Stomach (tissue), 9 donors: Measurements from ENCODE around the gene CRYAA. TPM values are rescaled to one million over a fixed set of nuclear protein-coding genes. Genes with fewer than 3 reads are reported as not detected.
A peak's percentile ranks its signal among the peaks of the same experiment; 100 is the strongest.

Experiments used
- DNase-seq, 2 donors: peaks; one replicate each; pipeline versions ENCODE4 v3.0.0 to v3.0.0-alpha.2; 2013 to 2019
- H3K27ac ChIP-seq, 5 donors: fragments of 200-600 bp in 4 of 5; sonication (generic) in 4 of 5; one replicate each; pipeline ENCODE4 v1.5.1; 2013 to 2019; ENCODE audit warnings: mild to moderate bottlenecking in 1 of 5, moderate library complexity in 1 of 5
- H3K27me3 ChIP-seq, 3 donors: fragments of 200-600 bp; sonication (generic); one replicate each; pipeline ENCODE4 v1.5.1; 2017 to 2019; ENCODE audit warnings: mixed run types in 1 of 3
- H3K36me3 ChIP-seq, 4 donors: fragments of 200-600 bp; sonication (generic); 1 replicate in 3 of 4; 2 replicates in 1 of 4; pipeline ENCODE4 v1.5.1; 2016 to 2019
- H3K4me1 ChIP-seq, 4 donors: fragments of 200-600 bp; sonication (generic); one replicate each; pipeline ENCODE4 v1.5.1; 2016 to 2019
- H3K4me3 ChIP-seq, 4 donors: fragments of 200-600 bp; sonication (generic) in 3 of 4; one replicate each; pipeline ENCODE4 v1.5.1; 2016 to 2019; ENCODE audit warnings: mild to moderate bottlenecking in 1 of 4
- H3K9me3 ChIP-seq, 4 donors: fragments of 200-600 bp; sonication (generic); one replicate each; pipeline ENCODE4 v1.5.1; 2016 to 2019
- CTCF ChIP-seq, 7 experiments: fragments of 450-650 bp in 4 of 7; fragments of 200-600 bp in 3 of 7; sonication (generic) in 3 of 7; IDR thresholded peaks; one replicate each; pipeline ENCODE4 v1.5.1; 2016 to 2019; ENCODE audit warnings: antibody characterized with exemption in 7 of 7, control low read depth in 2 of 7, mild to moderate bottlenecking in 1 of 7
- EP300 ChIP-seq: sonication (generic); formaldehyde crosslinking; IDR thresholded peaks from one replicate; pipeline ENCODE4 v1.6.1; 2017; ENCODE audit warnings: antibody characterized with exemption
- POLR2A ChIP-seq, 4 donors: fragments of 450-650 bp; IDR thresholded peaks; one replicate each; pipeline ENCODE4 v1.6.1; 2016; ENCODE audit warnings: antibody characterized with exemption in 4 of 4, control low read depth in 2 of 4, mild to moderate bottlenecking in 1 of 4, moderate library complexity in 1 of 4
- POLR2AphosphoS5 ChIP-seq, 3 donors: sonication (generic); formaldehyde crosslinking; IDR thresholded peaks; one replicate each; pipeline ENCODE4 v1.6.1; 2016; ENCODE audit warnings: antibody characterized with exemption in 3 of 3
- WGBS, 5 donors: extraction: QIAGEN DNeasy Blood & Tissue Kit in 3 of 5; methylation state at CpG; one replicate each; pipeline versions ENCODE4 v1.1.5 to v1.1.7; 2013 to 2018; 5-methylcytosine and 5-hydroxymethylcytosine counted together
- intact Hi-C: fragments of 100-400 bp; cut with DNase I; formaldehyde crosslinking; loops from one replicate; pipeline ENCODE4 v1.15.1; 2023; ENCODE audit warnings: low total_unique reads
- polyA plus RNA-seq, 3 donors: library from polyadenylated mRNA; stranded (reverse); fragments of 200-250 nt; gene quantifications; one replicate each; pipeline ENCODE4 v1.2.3, GENCODE V29; 2013
- total RNA-seq, 5 donors: library from RNA; depleted of rRNA; stranded (reverse); fragments of >200 nt; gene quantifications; one replicate each; pipeline versions ENCODE4 v1.1.0 to v1.2.3, GENCODE V29; 2014 to 2016
- donor health status: healthy with polysubstance abuse.
- donor health status: Bipolar disorder and iron deficiency.
- donor health status: healthy.

CRYAA gene
- total and polyA plus RNA-seq, 8 donors = not detected

DNA sequence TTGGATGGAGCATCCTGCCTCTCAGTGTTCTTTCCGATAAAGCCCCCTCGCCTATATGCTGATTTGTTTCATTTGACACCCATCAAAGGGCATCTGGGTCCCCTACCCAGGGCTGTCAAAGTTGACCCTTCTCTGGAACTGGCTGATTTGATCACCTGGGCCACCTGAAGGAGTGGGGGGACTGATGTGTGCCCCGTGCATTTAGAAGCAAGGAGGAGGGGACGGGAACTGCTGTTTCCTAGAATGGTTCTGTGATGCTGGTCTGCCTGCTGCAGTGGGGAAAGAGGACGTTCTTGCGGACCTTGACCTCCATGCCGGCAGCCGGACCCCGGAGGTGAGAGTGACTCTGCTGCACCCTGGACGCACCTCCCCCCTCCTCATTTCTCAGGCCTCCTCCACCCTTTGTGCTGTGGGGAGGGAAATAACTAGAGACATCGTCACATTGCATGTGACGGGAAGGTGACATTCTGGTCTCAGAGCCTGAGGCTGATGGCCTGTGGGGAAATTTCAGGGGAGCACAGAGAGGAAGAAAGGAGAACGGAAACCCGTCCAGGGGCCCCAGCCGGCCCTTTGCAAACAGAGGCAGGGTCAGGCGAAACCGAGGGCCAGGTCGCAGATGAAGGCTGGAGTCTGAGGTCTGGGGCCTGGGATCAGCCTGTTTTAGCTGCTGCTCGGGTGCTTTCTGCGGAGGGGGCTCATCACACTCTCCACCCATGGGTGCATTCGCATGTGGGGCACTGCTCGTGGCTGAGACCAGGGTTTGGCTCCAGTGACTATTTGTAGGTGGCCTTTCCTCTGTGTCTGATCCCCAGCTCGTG is 25.7 kb downstream of the CRYAA start:
- Histone ChIP-seq H3K4me1 (peaks cover 9 to 23% (median 15%) of the 10 kb centered on the region in 4 donors), H3K4me3 (no peak overlapping the region), H3K9me3 (no peaks in the 10 kb centered on the region), H3K27ac (peak overlapping the region in 1 of 5 donors; percentile 15), H3K36me3 (no peaks in the 10 kb centered on the region), H3K27me3 (peaks cover 0 to 38% (median 0%) of the 10 kb centered on the region in 3 donors)
- TF ChIP-seq EP300 (no peak), POLR2AphosphoS5 (IDR thresholded peaks at IDR 0.05) (no peak), CTCF (IDR thresholded peaks at IDR 0.05) (no peak), POLR2A (IDR thresholded peaks at IDR 0.05) (no peak)
- WGBS, 5 donors = 82 to 88% (median 84%) methylated on average over 22 to 23 of the region's 23 CpGs
- DNase-seq = peak in 1 of 2 donors; percentile 16
- intact Hi-C loops = no loop called here

DNA sequence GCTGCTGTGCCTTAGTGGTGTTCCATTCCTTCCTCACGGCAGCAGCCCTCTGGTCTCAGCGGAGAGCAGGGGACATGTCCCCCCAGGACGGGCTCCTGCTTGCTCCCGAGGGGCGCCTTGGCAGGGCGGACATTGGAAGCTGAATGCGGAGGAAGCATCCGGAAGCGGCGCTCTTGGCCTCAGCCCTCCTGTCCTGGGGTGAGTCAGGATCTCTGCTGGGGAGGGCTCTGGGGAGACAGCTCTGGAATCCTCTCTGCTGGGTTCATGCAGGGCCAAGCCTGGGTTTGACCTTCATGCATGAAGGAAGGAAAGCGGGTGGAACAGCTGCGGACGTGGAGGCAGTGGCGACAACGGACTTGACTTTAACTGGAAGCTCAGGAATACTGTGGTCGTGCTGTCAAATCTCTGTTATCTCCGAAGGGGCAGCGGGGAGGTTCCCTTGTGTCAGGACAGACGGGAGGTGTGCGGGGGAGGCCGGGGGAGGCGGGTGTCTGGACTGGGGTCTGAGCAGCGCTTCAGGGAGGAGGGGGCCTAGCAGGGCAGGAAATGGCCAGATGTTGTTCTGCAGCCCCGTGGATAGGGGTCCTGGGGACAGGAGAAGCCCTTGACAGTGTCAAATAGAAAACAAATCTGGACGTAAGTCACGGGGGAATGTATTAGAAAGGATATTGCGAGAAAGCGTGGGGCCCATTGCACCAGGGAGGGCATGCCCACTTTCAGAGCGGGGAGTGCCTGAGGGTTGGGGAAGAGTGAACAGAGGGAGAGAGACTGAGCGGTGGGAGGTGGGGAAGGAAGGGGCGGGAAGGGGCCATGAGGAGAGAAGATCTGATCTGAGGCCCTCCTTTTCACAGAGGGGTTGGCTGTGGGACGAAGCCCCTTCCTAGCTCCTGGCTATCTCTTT is 26.6 kb downstream of the CRYAA start:
- peaks cover 0 to 38% (median 0%) of the 10 kb centered on the region in 3 donors for H3K27me3 ChIP-seq
- H3K36me3 ChIP-seq = no peaks in the 10 kb centered on the region
- peak overlapping the region in 4 of 5 donors; percentile 51 to 68 (median 66) for H3K27ac ChIP-seq
- TF ChIP-seq CTCF (IDR thresholded peaks at IDR 0.05) (no peak), POLR2A (IDR thresholded peaks at IDR 0.05) (no peak), EP300 (no peak), POLR2AphosphoS5 (IDR thresholded peaks at IDR 0.05) (no peak)
- H3K4me3 ChIP-seq = no peak overlapping the region
- peaks cover 0 to 4% (median 0%) of the 10 kb centered on the region in 4 donors for H3K9me3 ChIP-seq
- H3K4me1 ChIP-seq = peaks cover 9 to 23% (median 15%) of the 10 kb centered on the region in 4 donors
- peak in 1 of 2 donors; percentile 30 for DNase-seq
- intact Hi-C loops = no loop called here
- WGBS, 5 donors = 67 to 86% (median 78%) methylated on average over 32 of the region's 32 CpGs

GRCh38 chr21:43196826-43197225 is 28.0 kb downstream of the CRYAA start:
- Histone ChIP-seq H3K27ac (peak overlapping the region; percentile 12 to 68 (median 66)), H3K27me3 (peaks cover 0 to 27% (median 0%) of the 10 kb centered on the region in 3 donors), H3K36me3 (no peaks in the 10 kb centered on the region), H3K4me1 (peaks cover 9 to 23% (median 15%) of the 10 kb centered on the region in 4 donors), H3K4me3 (no peak overlapping the region), H3K9me3 (peaks cover 0 to 18% (median 12%) of the 10 kb centered on the region in 4 donors)
- peak; percentile 73 to 75 for DNase-seq
- WGBS, 5 donors = 22 to 40% (median 25%) methylated on average over 6 of the region's 6 CpGs
- TF ChIP-seq POLR2AphosphoS5 (IDR thresholded peaks at IDR 0.05) (peak in 1 of 3 donors; percentile 26), EP300 (no peak), CTCF (IDR thresholded peaks at IDR 0.05) (no peak), POLR2A (IDR thresholded peaks at IDR 0.05) (no peak)
- intact Hi-C loops = no loop called here

GRCh38 chr21:43198376-43198775 is 29.6 kb downstream of the CRYAA start:
- H3K27ac ChIP-seq = no peak overlapping the region
- no peaks in the 10 kb centered on the region for H3K36me3 ChIP-seq
- WGBS, 5 donors = 81 to 90% (median 89%) methylated on average over 2 of the region's 2 CpGs

More at GRCh38 chr21:43198376-43198775, 29.6 kb downstream of the CRYAA start:
- Histone ChIP-seq H3K27me3 (peaks cover 0 to 25% (median 0%) of the 10 kb centered on the region in 3 donors), H3K9me3 (peaks cover 0 to 32% (median 19%) of the 10 kb centered on the region in 4 donors), H3K4me3 (no peak overlapping the region), H3K4me1 (peaks cover 9 to 23% (median 15%) of the 10 kb centered on the region in 4 donors)
- TF ChIP-seq POLR2A (IDR thresholded peaks at IDR 0.05) = no peak
- no peak for TF ChIP-seq CTCF (IDR thresholded peaks at IDR 0.05)
- TF ChIP-seq EP300 = no peak
- no peak for TF ChIP-seq POLR2AphosphoS5 (IDR thresholded peaks at IDR 0.05)
- intact Hi-C loops = no loop called here
- no peak for DNase-seq
